ENCODE results near the gene PI4KA.
"Not testable (repeated sequence)": the region's sequence is repeated elsewhere in the genome, so short reads cannot be mapped to it uniquely, and the experiment has no call there.

- TF ChIP-seq CTCF, POLR2A, POLR2AphosphoS5, EP300 (IDR thresholded peaks at IDR 0.05): not testable (repeated sequence)
These were observed 189.1 kb downstream of the PI4KA start for GRCh38 chr22:20669471-20669870.

Measured in stomach (tissue), 4 donors.